Common myeloid progenitor, CD34-positive (primary cell): ENCODE measurements around the gene RASA1.
A peak's percentile ranks its signal among the peaks of the same experiment; 100 is the strongest.
"Not testable (repeated sequence)": the region's sequence is repeated elsewhere in the genome, so short reads cannot be mapped to it uniquely, and the experiment has no call there.

Source experiments
- CTCF ChIA-PET: fragments of 350-600 bp; sonication (Branson Sonifier 250); formaldehyde crosslinking; loops from one replicate; lab custom pipeline; 2021; ENCODE audit warnings: antibody characterized with exemption; lab: Charles Lee
- POLR2A ChIA-PET: fragments of 350-600 bp; sonication (Branson Sonifier 250); formaldehyde crosslinking; loops from one replicate; lab custom pipeline; 2021; ENCODE audit warnings: antibody characterized with exemption; lab: Charles Lee
- DNase-seq, 3 donors: peaks; one replicate each; pipeline versions ENCODE4 v3.0.0 to v3.0.0-alpha.2; 2013
- H3K27ac ChIP-seq, 2 experiments: 1 replicate in 1 of 2; 2 replicates in 1 of 2; pipeline ENCODE4 v1.7.0; 2013; ENCODE audit warnings: inconsistent platforms in 2 of 2, low read length in 2 of 2, mild to moderate bottlenecking in 2 of 2, low read depth in 1 of 2, moderate library complexity in 1 of 2; ENCODE audit not compliant: severe bottlenecking in 2 of 2, insufficient read depth in 1 of 2, poor library complexity in 1 of 2
- H3K27me3 ChIP-seq, 5 experiments: replicated peaks in 2 of 5; 1 replicate in 3 of 5; 2 replicates in 2 of 5; pipeline versions ENCODE4 v1.6.1 to v1.7.0; 2013; ENCODE audit warnings: low read length in 4 of 5, mild to moderate bottlenecking in 2 of 5, moderate library complexity in 2 of 5, inconsistent platforms in 1 of 5; ENCODE audit not compliant: insufficient read depth in 5 of 5, control insufficient read depth in 4 of 5
- H3K36me3 ChIP-seq, 4 experiments: 1 replicate in 2 of 4; 2 replicates in 2 of 4; pipeline versions ENCODE4 v1.6.1 to v1.7.0; 2013; ENCODE audit warnings: low read length in 3 of 4, control low read depth in 1 of 4, mild to moderate bottlenecking in 1 of 4; ENCODE audit not compliant: control insufficient read depth in 4 of 4, insufficient read depth in 4 of 4
- H3K4me1 ChIP-seq, 4 experiments: 1 replicate in 3 of 4; 2 replicates in 1 of 4; pipeline versions ENCODE4 v1.6.1 to v1.7.1; 2013; ENCODE audit warnings: low read length in 3 of 4, mild to moderate bottlenecking in 3 of 4, control low read depth in 1 of 4, inconsistent platforms in 1 of 4, moderate library complexity in 1 of 4; ENCODE audit not compliant: control insufficient read depth in 4 of 4, insufficient read depth in 4 of 4; ENCODE audit errors: control extremely low read depth in 1 of 4
- H3K4me3 ChIP-seq, 7 experiments: 1 replicate in 4 of 7; 2 replicates in 3 of 7; pipeline versions ENCODE4 v1.5.1 to v1.7.0; 2013; ENCODE audit warnings: mild to moderate bottlenecking in 7 of 7, low read length in 6 of 7, moderate library complexity in 6 of 7, inconsistent platforms in 2 of 7, low read depth in 2 of 7, control low read depth in 1 of 7; ENCODE audit not compliant: insufficient read depth in 4 of 7, control insufficient read depth in 1 of 7; ENCODE audit errors: extremely low read depth in 1 of 7
- H3K9me3 ChIP-seq, 5 experiments: 1 replicate in 4 of 5; 2 replicates in 1 of 5; pipeline versions ENCODE4 v1.6.1 to v1.7.1; 2013; ENCODE audit warnings: low read length in 4 of 5, mild to moderate bottlenecking in 2 of 5, inconsistent platforms in 1 of 5, low read depth in 1 of 5, moderate library complexity in 1 of 5; ENCODE audit not compliant: control insufficient read depth in 4 of 5, insufficient read depth in 2 of 5; ENCODE audit errors: control extremely low read depth in 1 of 5
- WGBS: methylation state at CpG from one replicate; pipeline ENCODE4 v1.1.5; 2013; ENCODE audit not compliant: insufficient coverage; 5-methylcytosine and 5-hydroxymethylcytosine counted together

The RASA1 gene

GRCh38 chr5:87300744-87301143 is 33.1 kb downstream of the RASA1 start:
- Histone ChIP-seq H3K9me3 (peaks cover 0 to 3% (median 0%) of the 10 kb centered on the region in 5 experiments), H3K4me1 (peaks cover 13 to 37% (median 28%) of the 10 kb centered on the region in 4 experiments), H3K27me3 (no peaks in the 10 kb centered on the region), H3K36me3 (peaks cover 2 to 12% (median 10%) of the 10 kb centered on the region in 4 experiments), H3K27ac (no peak overlapping the region), H3K4me3 (no peak overlapping the region)
- 100% methylated on average over 2 of the region's 2 CpGs for WGBS
- CTCF ChIA-PET: interaction anchor here (1.3 kb wide), 1 partner anchor 13 kb away, joined by 3 read pairs; no protein-coding TSS in a partner anchor
- peak in 2 of 3 donors; percentile 65 to 76 for DNase-seq
- POLR2A ChIA-PET: no interaction called here

GRCh38 chr5:87302061-87302460 is 34.4 kb downstream of the RASA1 start:
- no peak for DNase-seq
- no peak overlapping the region for H3K27ac ChIP-seq
- H3K36me3 ChIP-seq: peaks cover 2 to 19% (median 12%) of the 10 kb centered on the region in 4 experiments
- H3K4me1 ChIP-seq: peaks cover 13 to 32% (median 21%) of the 10 kb centered on the region in 4 experiments
- H3K27me3 ChIP-seq: no peaks in the 10 kb centered on the region
- H3K4me3 ChIP-seq: no peak overlapping the region
- CTCF ChIA-PET: no interaction called here
- POLR2A ChIA-PET: no interaction called here
- peaks cover 0 to 4% (median 3%) of the 10 kb centered on the region in 5 experiments for H3K9me3 ChIP-seq

GRCh38 chr5:87303324-87303723 is 35.6 kb downstream of the RASA1 start:
- no CpG with 5 or more reads among the region's 2 CpGs for WGBS
- peaks cover 0 to 4% (median 3%) of the 10 kb centered on the region in 5 experiments for H3K9me3 ChIP-seq
- peaks cover 2 to 19% (median 12%) of the 10 kb centered on the region in 4 experiments for H3K36me3 ChIP-seq
- peaks cover 1 to 20% (median 14%) of the 10 kb centered on the region in 4 experiments for H3K4me1 ChIP-seq
- ChIA-PET POLR2A (no interaction called here), CTCF (no interaction called here)
- H3K27me3 ChIP-seq: no peaks in the 10 kb centered on the region
- no peak overlapping the region for H3K27ac ChIP-seq
- H3K4me3 ChIP-seq: no peak overlapping the region
- no peak for DNase-seq

- POLR2A ChIA-PET, H3K27me3 ChIP-seq, DNase-seq, H3K9me3 ChIP-seq, CTCF ChIA-PET, H3K4me3 ChIP-seq, H3K27ac ChIP-seq, H3K4me1 ChIP-seq: not testable (repeated sequence)
- WGBS: no CpG with 5 or more reads among the region's 2 CpGs
- H3K36me3 ChIP-seq: peaks cover 2 to 19% (median 11%) of the 10 kb centered on the region in 4 experiments
These were observed 38.4 kb downstream of the RASA1 start for GRCh38 chr5:87306090-87306489.

GRCh38 chr5:87307796-87308423 is 40.2 kb downstream of the RASA1 start:
- no peak overlapping the region for H3K4me3 ChIP-seq
- peaks cover 0 to 4% (median 2%) of the 10 kb centered on the region in 5 experiments for H3K9me3 ChIP-seq
- no peak for DNase-seq
- ChIA-PET CTCF (interaction anchor here (1.3 kb wide), 1 partner anchor 13 kb away, joined by 5 read pairs; no protein-coding TSS in a partner anchor), POLR2A (no interaction called here)
- H3K27ac ChIP-seq: no peak overlapping the region
- peaks cover 0 to 2% (median 0%) of the 10 kb centered on the region in 4 experiments for H3K4me1 ChIP-seq
- H3K36me3 ChIP-seq: peaks cover 0 to 19% (median 11%) of the 10 kb centered on the region in 4 experiments
- no peaks in the 10 kb centered on the region for H3K27me3 ChIP-seq
- WGBS: no CpG with 5 or more reads among the region's 5 CpGs

GRCh38 chr5:87311405-87312279 is 44.0 kb downstream of the RASA1 start:
- 100% methylated on average over 4 of the region's 5 CpGs for WGBS
- CTCF ChIA-PET: no interaction called here
- no peak for DNase-seq

More at GRCh38 chr5:87311405-87312279, 44.0 kb downstream of the RASA1 start:
- Histone ChIP-seq H3K36me3 (no peaks in the 10 kb centered on the region), H3K27ac (no peak overlapping the region), H3K4me1 (peaks cover 0 to 10% (median 0%) of the 10 kb centered on the region in 4 experiments), H3K9me3 (no peaks in the 10 kb centered on the region), H3K4me3 (no peak overlapping the region), H3K27me3 (no peaks in the 10 kb centered on the region)
- POLR2A ChIA-PET: no interaction called here
